GM19395 (cell line): ENCODE measurements around the gene CYP2A6.
"Not testable (repeated sequence)": the region's sequence is repeated elsewhere in the genome, so short reads cannot be mapped to it uniquely, and the experiment has no call there.

Experiments used
- ATAC-seq: cut with Tn5 transposase; IDR thresholded peaks from one replicate; pipeline ENCODE4 v1.9.1; 2021; ENCODE audit warnings: mild to moderate bottlenecking, moderate library complexity; ENCODE audit not compliant: unreplicated experiment

Gene CYP2A6

GRCh38 chr19:40852467-40853152, 2.4 kb upstream of the CYP2A6 start:
- not testable (repeated sequence) for ATAC-seq

DNA sequence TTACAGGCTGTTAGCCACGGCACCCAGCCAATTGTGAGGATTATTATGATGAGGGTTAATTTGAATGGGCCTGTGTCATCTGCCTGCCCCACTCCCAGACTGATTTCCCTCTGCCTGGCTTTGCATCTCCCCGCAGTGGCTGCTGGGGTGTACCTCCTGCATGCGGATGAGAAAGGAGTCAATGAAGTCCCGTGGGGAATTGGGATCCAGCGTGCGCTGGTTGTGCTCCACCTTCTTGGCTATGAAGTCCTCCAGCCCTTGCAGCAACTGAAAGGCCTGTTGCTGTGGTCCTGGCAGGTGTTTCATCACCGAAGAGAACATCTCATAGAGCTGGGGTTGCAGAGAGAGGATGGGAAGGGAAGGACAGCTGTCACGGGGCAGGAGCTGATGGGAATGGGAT, 3.5 kb downstream of the CYP2A6 start:
- ATAC-seq = not testable (repeated sequence)

DNA sequence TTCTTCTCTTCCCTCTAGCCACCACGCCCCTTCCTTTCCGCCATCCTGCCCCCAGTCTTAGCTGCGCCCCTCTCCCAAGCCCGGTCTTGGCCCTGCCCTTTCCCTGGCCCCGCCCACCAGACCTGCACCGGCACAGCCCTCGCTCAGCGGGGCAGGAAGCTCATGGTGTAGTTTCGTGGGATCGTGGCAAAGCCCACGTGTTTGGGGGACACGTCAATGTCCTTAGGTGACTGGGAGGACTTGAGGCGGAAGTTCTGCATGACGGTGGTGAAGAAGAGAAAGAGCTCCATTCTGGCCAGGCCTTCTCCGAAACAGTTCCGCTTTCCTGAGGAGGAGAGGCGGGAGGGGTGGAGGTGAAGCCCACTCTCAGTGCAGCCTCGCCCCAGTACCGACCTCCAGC, 6.6 kb downstream of the CYP2A6 start:
- ATAC-seq = not testable (repeated sequence)

DNA sequence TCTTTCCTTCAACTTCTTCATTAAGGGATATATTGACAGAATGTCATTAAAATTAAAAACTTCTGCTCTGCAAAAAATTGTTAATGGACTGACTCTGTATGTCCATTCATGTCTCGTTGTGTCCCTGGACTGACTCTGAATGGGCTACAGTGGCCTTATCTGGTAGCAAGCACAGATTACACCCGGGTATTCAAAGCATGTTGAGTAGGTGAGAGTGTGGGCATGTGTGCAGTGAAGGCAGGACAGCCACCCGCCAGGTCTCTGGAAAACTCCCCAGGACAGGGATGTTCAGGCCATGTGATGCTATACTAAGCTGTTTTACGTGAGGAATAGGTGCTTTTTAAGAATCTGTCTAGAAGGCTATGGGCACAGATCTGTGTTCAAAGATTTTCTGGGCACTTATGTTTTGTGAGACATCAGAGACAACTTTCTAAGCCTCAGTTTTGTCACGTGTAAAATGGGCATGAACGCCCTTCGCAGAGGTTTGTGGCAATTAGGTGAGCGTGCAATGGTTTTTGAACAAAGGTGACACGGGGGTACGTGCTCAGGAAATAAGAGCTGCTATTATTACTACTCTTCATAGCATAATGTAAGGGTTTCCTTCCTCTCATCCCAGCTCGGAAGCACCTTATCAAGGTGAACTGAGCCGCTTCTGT, 7.1 kb downstream of the CYP2A6 start:
- ATAC-seq = not testable (repeated sequence)

DNA sequence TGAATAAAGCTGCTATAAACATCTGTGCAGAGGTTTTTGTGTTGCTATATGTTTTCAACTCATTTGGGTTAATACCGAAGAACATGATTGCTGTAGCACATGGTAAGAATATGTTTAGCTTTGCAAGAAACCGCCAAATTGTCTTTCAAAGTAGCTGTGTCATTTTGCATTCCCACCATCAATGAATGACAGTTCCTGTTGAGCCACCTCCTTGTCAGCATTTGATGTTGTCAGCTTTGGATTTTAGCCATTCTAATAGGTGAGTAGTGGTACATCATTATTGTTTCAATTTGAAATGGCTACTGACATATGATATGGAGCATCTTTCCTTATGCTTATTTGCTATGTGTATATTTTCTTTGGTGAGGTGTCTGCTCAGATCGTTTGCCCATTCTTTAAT, 8.2 kb downstream of the CYP2A6 start:
- not testable (repeated sequence) for ATAC-seq

DNA sequence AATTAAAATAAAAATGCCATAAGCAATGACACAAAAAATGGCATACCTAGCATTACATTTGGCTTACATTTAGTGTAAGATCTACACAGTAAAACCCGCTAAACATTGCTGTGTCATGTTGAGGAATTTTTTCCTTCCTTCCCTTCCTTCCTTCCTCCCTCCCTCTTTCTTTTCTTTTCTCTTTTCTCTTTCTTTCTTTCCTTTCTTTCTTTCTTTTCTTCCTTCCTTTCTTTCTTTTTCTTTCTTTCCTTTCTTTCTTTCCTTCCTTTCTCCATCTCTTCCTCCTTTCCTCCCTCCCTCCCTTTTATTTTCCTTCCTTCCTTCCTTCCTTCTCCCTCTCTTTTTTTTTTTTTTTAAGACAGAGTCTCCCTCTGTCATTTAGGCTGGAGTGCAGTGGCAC, 11.8 kb downstream of the CYP2A6 start:
- ATAC-seq = not testable (repeated sequence)

- no peak for ATAC-seq
Measured at GRCh38 chr19:40836754-40837429, 13.4 kb downstream of the CYP2A6 start.

- not testable (repeated sequence) for ATAC-seq
Measured at GRCh38 chr19:40833728-40834533, 16.3 kb downstream of the CYP2A6 start.

GRCh38 chr19:40832431-40832790, 17.8 kb downstream of the CYP2A6 start:
- not testable (repeated sequence) for ATAC-seq

- ATAC-seq = no peak
Measured at GRCh38 chr19:40831502-40832430, 18.5 kb downstream of the CYP2A6 start.

- not testable (repeated sequence) for ATAC-seq
Measured at GRCh38 chr19:40830741-40831140, 19.5 kb downstream of the CYP2A6 start.

- no peak for ATAC-seq
Measured at GRCh38 chr19:40829205-40829604, 21.0 kb downstream of the CYP2A6 start.

DNA sequence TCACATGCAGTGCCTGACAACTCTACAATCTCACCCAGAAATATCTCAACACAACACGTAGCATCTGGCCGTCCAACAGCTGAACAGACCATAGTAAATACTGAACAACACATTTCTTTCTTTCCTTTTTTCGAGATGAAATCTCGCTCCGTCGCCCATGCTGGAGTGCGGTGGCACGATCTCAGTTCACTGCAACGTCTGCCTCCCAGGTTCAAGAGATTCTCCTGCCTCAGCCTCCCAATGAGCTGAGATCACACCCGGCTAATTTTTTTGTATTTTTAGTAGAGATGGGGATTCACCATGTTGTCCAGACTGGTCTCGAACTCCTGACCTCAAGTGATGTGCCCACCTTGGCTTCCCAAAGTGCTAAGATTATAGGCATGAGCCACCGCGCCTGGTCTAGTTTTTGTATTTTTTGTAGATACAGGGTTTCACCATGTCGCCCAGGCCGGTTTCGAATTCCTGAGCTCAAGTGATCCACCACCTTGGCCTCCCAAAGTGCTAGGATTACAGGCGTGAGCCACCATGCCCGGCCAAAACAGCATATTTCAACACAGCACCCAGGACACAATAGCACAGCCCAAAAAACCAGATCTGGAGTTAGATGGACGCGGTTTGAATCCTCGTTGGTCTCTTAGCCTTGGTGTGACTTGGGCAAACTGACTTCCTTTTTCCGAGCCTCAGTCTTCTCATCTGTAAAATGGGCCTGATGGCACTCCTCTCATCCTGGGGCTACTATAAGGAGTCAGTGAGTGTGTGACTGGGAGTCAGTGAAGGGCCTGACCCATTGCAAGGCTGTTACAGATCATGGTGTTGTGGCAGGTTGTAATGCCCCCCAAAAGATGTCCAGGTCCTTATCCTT, 22.6 kb downstream of the CYP2A6 start:
- no peak for ATAC-seq

DNA sequence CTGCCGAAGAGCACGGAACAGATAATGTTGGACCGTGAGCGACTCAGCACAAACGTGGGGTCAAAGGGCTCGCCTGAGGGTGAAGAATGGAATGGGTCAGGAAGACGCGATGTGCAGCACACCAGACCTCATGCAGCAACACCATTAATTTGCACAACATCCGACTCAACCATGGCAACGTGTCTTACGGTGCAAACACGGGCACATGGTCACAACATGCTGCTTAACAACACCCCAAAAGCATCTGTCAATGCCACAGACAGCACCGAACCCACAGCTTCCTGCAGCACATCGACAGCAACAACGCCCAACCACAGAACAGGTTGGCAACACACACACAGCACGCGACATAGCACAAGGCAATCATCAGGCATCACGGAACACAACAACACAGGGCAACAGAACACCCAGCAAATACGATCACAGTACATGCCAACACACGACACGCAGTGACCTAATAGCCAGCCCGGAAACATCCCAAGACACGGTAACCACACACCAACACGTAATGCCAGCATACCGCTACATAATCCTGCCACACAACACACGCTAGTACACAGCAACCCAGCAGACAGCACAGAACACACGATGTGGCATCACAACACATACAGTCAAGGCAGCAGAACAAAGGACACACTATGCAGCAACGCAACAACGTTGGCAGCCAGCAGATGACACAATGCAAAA, 23.4 kb downstream of the CYP2A6 start:
- ATAC-seq = not testable (repeated sequence)

- ATAC-seq = not testable (repeated sequence)
Measured at GRCh38 chr19:40826312-40826698, 23.9 kb downstream of the CYP2A6 start.

DNA sequence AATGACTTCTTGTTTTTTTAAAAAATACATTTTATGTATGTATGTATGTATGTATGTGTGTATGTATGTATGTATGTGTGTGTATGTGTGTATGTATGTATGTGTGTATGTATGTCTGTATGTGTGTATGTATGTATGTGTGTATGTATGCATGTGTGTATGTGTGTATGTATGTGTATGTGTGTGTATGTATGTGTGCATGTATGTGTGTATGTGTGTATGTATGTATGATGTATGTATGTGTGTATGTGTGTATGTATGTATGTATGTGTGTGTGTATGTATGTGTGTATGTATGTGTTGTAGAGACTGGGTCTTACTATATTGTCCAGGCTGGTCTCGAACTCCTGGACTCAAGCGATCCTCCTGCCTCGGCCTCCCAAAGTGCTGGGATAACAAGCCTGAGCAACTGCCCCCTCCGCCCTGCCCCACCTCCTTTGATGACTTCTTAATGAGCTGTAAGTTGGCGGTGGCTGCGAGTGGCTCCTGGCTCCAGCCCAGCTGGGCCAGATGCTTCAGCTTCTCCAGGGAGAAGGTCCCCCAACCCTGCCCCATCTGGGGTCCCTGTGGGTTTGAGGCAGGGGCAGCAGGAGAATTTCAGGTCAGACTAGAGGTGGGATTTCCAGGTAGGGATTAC, 24.7 kb downstream of the CYP2A6 start:
- not testable (repeated sequence) for ATAC-seq

DNA sequence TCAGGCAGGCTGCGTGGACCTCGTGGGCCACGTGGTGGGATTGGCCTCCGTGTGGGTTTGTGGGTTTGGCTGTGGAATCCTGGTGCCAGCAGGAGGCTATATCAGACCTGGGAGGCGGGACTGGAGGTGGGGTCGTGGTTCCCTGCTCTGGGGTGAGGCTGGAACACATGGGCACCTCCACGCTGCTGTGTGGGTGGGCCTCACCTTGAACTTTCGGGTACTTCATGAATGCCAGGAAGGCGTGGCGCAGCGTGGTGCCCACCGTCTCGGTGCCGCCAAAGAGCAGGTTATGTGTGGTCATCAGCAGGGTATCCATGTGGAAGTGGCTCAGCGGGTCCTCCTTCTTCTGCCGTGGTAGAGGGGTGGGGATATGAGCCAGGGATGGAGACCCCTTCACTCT, 25.3 kb downstream of the CYP2A6 start:
- ATAC-seq = not testable (repeated sequence)
